ENCODE data around the gene C1QC.

The C1QC gene

DNA sequence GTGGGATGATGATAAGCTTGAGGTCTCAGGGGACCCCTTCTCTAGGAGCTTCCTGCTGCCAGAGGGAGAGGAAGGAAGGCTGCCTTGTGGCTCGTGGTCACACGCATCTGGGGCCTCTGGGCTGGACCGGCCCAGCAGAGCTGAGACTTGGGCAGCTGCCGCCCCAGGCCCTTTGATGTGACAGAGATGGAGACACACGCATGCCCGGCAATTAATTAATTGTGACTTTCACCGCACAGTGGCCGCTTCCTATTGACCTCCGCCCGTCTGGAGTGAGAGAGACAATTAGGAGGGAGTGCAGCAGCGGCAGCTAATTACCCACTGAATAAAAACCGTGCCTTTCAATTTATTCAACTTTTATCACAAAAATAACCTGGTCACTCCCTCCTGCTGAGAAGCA, 23.6 kb upstream of the C1QC start:
- no peak for DNase-seq

DNA sequence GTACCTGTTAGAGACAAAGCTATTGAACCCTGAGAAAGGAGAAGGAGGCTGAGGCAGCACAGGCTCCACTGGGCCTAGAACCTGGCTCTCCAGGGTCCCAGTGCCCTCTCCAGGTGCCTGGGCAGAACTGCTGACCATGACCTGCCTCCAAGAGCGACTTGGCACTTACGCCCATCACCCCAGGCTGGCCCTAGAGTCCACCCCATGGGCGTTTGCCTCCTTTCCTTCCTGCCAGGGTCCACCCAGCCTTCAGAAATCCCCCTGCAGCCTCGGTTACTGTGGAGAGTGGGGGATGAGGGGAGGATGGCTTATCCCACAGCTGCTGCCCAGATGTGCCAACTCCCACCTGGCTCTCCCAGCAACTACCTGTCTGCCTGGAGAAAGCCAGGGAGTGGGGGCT, 21.7 kb upstream of the C1QC start:
- DNase-seq: no peak

DNA sequence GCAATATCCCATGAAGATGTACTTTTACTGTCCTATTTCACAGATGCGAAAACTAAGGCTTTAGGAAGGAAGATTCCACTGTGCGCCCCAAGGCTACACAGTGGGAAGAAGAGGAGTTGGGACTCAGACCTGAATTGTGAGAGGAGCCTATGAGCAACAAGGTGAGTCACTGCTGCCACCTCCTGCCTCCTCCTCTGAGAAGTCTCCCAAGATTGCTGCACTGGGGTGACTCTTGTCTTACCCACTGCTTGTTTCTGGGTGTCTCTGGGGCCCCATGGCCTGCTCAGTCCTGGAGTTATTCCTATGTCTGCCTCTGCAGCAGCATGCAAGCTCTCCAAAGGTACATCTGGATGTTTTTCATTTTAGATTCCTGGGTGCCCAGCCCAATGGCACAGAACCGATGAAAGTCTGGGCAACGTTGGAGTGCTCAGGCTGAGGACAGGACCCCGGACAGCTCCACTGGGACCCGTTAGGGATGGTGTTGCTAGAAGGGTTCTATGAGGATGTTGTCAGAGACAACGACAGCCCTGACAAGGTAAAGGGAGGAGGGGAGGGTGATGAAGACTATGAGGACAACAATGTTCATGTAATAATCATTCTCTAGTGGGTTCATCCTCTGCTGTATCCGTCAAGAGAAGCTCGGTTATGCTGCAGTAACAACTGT, 18.0 kb upstream of the C1QC start:
- DNase-seq: no peak

DNA sequence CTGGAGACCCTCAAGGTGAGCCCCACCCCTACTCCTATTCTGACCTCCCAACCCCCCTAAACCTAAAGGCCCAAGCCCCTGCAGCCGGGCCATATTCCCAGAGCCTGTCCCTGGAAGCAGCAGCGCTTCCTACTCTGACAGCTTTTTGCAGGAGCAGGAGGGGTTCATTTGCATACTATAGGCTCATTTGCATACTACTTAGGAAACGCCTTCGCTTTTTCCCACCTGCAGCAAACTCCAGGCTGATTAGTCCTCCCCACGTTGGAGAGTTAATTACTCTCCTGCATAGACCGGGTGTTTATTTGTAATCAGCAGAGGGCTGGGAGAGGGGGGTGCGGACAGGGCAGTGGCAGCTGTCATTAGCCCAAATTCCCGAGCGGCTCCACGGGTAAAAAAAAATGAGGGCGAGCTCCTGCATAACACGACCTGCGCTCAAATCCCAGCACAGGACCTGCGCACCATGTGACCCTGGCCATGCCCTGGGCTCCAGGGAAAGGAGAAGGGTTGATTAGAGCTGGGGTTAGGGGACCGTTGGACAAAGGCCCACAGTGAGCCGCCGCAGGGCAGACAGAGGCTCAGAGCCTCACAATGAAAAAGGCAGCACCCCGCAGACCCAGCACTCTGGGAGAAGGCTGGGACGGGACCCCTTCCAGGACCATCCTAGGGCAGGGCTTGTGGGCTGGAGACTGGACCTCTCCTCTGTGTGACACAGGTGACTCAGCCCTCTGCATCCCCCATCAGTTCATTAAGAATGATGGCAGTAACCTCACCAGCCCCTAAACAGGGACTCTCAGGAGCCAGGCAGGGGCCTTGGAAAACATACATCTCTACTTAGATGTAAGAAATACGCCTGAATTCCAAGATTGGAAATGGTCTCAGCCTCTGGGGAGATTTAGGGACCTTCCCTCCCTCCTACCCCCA, 16.9 kb upstream of the C1QC start:
- no peak for DNase-seq

DNA sequence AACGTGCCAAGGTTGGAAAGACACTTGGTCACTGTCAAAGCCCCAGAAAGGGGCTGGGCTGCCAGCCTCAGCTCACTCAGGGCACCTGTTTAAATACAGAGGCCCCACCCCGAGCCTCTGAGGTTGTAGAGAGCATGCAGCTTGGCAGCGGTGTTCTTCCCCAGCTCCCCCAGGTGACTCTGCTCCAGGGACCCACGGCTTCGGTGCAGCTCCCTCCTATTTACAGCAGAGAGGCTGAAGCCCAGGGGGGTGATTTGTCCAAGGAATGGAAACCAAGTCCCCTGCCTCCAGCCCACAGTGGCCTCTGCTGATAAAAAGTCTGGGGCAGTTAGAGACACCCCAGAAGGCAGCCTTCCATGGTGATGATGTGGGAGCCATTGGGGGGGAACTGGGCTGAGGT, 16.1 kb upstream of the C1QC start:
- DNase-seq: no peak

DNA sequence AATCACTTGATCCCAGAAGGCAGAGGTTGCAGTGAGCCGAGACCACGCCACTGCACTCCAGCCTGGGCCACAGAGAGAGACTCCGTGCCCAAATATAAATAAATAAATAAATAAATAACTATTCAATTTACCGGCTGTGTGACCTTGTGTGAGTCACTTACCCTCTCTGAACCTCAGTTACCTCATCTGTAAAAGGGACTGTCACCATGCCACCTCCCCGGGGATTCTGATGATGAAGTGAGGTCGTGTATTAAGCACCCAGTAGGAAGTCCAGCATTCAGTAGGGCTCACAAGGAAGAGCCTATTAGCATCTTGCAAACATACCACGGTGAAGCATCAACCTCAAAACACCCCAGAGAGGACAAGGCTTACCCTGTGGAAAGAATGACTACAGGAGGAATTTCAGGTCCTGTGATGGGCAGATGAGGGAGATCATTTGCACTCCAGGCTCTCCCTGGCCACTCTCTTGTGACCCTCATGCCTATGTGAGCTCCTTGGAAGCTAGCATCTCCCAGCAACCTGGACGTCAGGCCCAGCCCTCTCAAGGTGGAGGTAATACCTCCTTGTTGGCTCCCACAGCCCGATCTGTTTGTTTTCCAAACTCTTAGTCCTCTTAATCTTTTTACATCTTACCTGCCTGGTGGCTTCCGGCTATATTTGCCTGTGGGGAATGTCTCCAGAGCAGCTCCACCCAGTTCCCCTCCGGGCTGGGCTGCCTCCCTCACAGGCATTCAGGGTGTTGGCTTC, 14.6 kb upstream of the C1QC start:
- DNase-seq: no peak

DNA sequence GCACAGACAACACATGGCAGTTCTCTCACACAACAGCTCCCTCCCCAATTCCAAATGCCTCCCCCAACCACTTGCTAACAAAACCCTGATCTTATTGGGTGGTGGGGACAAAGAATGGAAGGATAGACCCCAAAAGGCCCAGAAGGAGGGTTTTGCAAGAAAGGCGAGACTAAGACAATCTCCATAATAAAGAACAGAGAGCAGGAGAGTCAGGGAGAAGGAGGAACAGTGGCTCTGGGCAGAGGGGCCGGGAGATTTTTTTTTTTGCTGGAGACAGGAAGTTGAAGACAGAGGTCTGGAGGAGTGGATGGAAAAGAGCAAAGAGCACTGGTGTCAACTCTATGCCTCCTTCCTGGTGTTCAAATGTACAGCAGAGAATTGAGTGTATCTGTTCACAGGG, 13.5 kb upstream of the C1QC start:
- DNase-seq: no peak

DNA sequence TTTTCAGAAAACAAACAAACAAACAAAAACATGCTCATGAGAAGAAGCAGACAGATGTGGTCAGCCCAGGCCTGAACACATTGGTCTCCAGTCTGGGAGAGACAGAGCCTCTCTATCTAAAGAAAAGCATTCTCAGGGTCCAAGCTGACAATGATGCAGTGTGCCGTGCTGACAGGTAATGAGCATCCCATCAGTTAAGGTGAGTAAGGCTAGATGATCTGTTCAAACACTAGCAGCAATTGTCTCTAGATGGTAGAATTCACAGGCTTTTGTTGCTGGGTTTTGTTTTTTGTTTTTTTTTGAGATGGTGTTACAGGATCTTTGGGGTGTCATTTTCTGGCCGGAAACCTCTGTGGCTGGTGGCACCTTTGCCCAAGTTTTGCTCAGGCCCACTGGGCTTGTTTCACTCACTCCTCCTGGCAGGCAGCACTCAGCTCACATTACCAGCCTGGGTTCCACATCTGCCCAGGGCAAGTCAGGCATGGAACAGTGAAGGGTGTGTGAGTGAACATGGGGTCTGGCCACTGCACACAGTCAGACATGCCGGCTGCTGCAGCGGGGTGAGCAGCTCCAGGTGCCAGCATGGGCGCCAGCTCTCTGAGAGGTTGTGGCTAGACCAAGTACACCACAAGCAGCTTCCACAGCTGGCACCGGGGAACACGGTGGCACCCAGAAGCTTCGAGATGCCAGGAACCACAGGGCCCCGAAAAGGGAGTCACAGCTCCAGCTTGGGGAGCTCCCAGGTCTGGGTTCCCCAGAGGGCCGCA, 9.6 kb upstream of the C1QC start:
- DNase-seq: no peak

DNA sequence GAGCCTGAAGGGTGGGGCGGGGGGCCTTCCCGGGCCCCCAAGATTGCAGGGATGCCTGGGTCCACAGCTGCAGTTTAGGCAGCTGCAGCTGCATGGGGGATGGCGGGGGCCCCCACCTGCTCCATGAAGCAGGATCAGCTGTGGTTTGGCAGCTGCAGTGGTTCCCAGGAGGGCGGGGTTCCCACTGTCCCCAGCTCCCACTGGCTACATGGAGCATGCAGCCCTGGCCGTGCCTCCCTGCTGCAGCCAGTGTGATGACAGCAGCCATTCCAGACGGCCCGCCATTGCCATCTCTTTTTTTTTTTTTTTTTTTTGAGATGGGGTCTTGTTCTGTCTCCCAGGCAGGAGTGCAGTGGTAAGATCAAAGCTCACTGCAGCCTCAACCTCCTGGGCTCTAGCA, 8.0 kb upstream of the C1QC start:
- DNase-seq: no peak

DNA sequence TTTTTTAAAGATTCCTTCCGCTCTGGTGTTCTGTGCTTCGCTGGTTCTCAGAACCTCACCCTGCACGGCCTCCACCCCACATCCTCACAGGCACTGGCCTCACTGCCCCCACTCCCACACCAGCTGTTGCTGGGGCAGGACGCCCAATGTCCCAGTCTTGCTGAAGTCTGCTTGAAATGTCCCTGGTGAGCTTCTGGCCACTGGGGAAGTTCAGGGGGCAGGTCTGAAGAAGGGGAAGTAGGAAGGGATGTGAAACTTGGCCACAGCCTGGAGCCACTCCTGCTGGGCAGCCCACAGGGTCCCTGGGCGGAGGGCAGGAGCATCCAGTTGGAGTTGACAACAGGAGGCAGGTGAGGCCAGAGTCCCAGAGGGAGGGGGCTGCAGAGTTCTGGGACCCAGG, 7.1 kb upstream of the C1QC start, which contains the start of gene C1QA:
TSS of gene C1QA (plus strand) at position 276 of the 400 bp plus-strand sequence. CDS start 989 bp downstream, outside the sequence.
- DNase-seq: no peak

DNA sequence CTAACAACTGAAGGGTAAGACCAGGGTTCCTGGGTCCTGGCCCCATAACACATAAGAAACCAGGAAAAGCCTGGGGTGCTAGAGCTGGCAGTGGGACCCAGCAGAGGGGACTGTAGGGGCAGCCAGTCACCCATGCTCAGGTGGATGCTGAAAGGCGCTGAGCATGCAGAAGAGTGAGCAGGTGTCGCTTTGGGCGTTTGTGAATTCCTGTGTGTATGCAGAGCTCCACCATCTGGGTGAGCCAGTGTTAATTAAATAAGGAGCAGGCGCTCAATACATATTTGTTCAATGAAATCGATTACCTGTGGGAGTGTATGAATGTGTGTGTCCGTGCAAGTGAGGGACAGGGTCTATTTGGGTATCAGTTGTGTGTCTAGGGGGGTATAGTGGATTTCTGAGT, 6.5 kb upstream of the C1QC start:
- DNase-seq: no peak

DNA sequence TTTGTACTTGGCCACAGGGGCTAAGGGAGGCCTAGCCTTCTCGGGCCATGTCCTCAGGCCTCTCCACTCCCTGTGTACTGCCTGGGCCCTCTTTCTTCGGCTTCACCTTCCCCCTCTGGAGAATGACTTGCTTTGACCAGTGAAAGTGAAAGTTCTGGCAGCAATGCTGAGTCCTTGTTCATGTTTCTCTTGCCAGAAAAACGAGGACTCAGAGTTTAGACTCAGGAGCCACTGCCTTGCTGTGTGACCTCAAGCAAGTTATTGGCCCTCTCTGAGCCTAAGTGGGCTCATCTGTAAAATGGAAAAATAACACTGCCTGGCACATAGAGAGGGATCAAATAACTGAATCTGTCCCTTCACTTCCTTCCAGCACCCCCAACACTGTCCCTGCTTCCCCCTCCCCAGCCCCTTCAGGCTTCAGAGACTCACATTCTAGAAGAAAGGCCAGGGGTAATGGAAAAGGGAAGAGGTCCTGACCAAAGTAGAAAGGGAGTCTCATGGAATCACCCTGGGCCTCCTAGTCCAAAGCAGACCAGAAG, 5.5 kb upstream of the C1QC start:
- DNase-seq: no peak

DNA sequence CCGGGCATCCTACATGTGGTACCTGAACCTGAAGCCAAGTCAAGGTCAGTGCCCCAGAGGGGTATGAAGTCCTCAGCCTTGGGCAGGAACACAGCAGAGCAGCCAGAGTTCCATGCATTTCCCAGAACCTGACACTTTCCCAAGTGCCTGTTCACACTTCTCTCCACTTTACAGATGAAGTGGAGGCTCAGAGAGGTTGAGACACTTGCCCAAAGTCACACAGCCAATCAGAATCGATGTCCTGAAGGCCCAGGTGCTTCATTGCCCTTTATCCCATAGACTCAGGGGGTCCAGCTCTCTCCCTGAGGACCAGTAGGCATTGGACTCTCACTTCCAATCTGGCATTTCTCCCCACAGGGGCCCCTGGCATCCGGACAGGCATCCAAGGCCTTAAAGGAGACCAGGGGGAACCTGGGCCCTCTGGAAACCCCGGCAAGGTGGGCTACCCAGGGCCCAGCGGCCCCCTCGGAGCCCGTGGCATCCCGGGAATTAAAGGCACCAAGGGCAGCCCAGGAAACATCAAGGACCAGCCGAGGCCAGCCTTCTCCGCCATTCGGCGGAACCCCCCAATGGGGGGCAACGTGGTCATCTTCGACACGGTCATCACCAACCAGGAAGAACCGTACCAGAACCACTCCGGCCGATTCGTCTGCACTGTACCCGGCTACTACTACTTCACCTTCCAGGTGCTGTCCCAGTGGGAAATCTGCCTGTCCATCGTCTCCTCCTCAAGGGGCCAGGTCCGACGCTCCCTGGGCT, 4.8 kb upstream of the C1QC start:
- no peak for DNase-seq

DNA sequence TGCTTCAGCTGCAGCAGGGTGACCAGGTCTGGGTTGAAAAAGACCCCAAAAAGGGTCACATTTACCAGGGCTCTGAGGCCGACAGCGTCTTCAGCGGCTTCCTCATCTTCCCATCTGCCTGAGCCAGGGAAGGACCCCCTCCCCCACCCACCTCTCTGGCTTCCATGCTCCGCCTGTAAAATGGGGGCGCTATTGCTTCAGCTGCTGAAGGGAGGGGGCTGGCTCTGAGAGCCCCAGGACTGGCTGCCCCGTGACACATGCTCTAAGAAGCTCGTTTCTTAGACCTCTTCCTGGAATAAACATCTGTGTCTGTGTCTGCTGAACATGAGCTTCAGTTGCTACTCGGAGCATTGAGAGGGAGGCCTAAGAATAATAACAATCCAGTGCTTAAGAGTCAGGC, 4.1 kb upstream of the C1QC start:
- no peak for DNase-seq

DNA sequence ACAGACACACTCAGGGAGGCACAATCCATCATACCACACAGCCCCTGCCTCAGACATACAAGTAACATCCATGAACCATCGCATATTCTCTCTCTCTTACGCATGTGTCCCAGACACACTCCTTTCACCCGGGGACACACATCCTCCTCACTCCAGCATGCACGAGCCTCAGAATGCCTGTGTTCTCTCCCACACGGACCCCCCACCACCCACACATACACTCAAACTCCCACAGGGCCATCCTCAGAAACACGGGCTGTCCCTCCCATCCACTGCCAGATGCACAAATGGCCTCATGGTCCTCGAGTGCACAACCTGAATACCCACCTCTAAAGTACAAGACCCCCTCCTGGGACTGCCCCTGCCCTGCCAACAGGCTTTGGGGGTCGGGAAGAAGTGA, 2.2 kb upstream of the C1QC start:
- no peak for DNase-seq

DNA sequence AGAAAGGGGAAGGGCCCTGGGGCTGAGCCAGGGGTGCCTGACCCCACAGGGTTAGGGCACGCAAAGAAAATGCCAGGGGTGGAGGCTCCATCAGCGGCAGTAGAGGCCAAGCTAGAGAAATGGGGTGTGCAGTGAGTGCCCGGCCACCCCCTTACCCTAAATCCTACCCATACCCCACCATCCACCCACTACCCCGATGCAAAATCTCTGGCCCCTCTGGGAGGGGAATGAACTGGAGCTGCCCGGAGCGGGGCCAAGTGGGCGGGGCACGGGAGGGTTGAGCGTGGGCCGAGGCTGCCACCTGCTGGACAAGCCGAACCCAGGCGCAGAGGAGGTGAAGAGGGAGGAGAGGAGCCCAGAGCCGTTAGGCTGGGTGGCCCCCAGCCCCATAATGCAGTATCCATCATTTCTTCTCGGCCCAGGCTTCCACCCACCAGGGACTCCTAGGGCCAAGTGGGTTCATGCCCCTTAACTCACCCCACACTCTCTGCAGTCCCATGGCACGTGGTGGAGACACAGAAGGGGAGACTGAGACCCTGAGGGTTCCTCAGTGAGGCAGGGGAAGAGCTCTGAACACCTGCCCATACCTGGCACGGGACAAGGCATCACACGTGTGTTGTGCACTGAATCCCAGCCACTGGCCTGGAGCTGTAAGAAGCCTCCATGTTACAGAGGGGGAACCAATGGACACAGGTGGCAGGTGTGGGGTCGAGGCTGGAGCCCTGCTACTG, 1.4 kb upstream of the C1QC start:
- DNase-seq: peak; percentile 54

DNA sequence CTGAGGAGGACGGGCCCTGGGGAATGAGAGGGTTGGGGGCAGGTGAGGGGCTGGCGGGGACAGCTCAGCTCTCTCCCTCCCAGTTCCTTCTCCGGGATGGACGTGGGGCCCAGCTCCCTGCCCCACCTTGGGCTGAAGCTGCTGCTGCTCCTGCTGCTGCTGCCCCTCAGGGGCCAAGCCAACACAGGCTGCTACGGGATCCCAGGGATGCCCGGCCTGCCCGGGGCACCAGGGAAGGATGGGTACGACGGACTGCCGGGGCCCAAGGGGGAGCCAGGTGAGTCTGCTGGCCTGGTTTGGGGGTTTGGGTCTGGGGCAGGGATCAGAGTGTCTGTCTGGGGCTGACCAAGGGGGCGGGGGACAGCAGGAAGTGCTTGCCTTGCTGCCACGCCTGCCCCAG, 495 bp downstream of the C1QC start:
- DNase-seq: no peak

DNA sequence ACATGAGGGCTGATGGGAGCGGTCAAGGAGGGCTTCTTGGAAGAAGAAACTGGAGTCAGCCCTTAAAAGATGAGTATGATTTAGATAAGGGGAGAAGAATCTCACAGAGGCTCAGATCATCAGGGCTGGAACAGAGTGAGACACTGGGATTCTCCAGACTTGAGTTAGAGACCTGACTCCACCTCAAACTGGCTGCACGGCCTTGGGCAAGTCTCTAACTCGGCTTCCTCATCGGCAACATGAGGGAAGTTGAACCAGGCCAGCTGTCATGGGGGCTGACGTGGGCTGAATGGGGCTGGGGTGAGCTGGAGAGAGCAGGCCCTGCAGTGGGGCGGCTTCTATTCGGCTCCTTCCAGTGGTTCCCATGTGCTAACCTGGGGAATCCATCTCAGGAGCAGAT, 2.5 kb downstream of the C1QC start:
- DNase-seq: no peak

DNA sequence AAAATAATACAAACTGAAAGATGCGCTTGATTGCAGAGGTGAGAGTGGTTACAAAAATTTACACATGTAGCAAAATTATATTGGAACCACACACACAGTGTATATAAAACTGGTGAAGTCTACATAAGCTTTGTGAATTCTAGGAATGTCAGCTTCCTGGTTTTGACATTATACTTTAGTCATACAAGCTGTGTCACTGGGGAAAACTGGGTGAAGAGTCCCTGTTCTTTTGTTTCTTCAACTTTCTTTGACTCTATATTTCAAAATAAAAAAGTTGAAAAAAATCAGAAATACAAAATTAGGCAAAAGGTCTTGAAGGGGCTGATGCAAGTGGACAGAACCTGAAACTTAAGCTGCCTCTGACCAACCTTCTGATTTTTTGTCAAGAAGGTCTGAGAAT, 3.0 kb downstream of the C1QC start:
- DNase-seq: no peak

DNA sequence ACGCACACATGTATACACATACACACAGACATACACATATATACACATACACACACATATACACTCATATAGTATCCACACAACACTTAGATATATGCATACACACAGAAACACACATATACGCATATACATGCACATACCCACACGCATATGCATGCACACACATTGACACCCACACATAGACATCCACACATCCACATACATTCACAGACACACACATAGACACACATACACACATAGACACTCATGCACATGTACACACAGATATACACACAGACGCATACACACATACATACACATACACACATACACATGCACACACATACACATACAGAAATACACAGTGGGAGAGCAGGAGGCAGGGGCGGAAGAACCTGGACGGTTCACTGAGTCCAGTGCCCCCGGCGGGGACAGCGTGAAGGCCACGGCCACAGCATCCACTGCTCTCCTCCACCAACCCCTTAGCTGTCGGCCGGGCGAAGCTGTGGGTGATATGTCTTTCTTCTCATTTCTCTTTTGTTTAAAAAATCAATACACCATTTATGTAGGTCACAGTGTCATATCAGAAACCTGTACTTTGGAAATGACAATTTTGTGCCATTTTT, 6.8 kb downstream of the C1QC start:
- DNase-seq: no peak
